ENCODE results near the gene TPP1.
A peak's percentile ranks its signal among the peaks of the same experiment; 100 is the strongest.

The TPP1 gene

DNA sequence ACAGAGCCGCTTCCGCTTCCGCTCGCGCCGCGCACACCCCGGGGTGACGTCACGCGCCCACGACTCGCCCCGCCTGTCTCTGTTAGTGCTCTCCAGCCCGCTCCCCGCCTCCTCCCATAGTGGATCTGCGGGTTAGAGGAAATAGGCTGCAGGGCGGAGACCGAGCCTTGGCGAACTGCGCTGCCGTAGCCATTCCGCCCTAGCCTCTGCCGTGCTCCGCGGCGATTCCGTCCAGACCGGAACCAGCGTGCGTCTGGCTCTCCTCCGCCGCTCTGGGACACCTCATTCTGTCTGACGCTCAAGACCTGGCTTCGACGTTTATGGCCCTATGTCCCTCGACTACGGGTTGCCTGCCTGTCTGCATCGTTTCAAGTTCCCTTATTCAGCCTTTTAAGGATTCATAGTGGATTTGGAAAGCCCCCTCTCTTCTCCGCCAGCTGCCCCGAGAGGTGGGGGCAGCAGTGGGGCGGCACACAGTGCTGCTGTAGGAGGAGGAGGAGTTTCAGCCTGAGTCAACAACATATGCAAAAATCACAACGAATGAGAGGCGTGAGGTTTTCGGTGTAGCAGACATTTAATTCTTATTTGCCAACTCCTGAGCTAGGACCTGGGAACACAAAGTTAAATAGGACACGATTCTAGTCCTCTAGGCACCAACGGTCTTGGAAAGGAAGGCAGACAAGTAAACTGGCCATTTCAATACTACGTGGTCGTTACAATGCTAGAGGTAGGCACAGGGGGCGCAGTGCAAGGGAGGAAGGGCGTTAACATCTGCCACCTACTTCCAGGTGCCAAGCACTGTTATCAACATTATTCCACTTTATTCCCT lies 6.8 kb downstream of the TPP1 start, which contains the start of gene TAF10:
TAF10 (minus strand) TSS at position 4 of the 829 bp plus-strand sequence. CDS start 27 bp downstream, outside the sequence.
- peak; percentile 31 to 97 (median 90) for DNase-seq

DNA sequence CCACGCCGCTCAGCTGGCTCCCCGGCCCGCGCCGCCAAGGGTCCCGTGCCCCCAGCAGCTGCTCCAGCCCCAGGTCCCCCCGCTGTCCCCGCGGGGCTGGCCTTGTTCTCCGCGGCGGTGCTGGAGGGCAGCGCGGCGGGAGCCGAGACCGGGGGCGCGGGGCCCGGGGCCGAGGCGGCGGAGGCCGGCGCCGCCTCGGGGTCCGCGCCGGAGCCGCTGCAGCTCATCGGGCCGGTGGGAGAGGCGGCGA lies 7.3 kb downstream of the TPP1 start:
- peak in 3 of 51 donors; percentile 46 to 62 (median 58) for DNase-seq

GRCh38 chr11:6611092-6611962 lies 7.9 kb downstream of the TPP1 start:
- DNase-seq = peak in 18 of 51 donors; percentile 12 to 68 (median 52)

GRCh38 chr11:6610591-6610990 lies 8.6 kb downstream of the TPP1 start:
- no peak for DNase-seq

- no peak for DNase-seq
Observed at GRCh38 chr11:6609502-6610015, 9.7 kb downstream of the TPP1 start.

- no peak for DNase-seq
Observed at GRCh38 chr11:6608726-6609501, 10.3 kb downstream of the TPP1 start.

GRCh38 chr11:6608011-6608410 lies 11.2 kb downstream of the TPP1 start:
- DNase-seq = no peak

DNA sequence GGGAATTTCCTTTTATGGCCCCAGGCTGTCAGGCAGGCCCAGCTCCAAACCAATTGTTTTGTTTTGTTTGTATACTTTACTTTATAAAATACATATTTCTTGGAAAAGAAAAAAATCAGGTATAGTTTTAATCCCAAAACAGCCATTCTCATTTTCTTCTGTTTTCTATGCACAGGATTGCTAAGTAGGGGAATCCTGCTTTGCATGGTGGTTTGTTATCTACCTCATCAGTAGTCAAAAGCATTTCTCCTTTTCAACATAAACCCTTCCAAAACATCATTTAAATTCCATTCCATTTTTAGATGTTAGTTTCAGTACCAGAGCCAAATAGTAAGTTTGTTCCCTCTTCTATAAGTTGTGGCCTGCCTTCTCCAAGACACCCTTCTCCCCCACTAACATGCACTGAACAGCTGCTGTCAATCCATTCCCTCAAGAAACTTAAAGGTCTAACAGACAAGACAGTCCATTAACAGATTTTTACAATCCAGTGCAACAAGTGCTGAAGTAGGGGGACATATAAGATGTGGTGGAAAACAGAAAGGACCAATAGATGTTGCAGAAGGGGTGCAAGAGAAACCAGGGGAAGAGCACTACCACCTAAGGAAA lies 11.9 kb downstream of the TPP1 start:
- no peak for DNase-seq

- peak in 45 of 51 donors; percentile 16 to 85 (median 70) for DNase-seq
Observed at GRCh38 chr11:6606471-6607189, 12.6 kb downstream of the TPP1 start.

GRCh38 chr11:6604790-6605189 lies 14.4 kb downstream of the TPP1 start:
- no peak for DNase-seq

DNA sequence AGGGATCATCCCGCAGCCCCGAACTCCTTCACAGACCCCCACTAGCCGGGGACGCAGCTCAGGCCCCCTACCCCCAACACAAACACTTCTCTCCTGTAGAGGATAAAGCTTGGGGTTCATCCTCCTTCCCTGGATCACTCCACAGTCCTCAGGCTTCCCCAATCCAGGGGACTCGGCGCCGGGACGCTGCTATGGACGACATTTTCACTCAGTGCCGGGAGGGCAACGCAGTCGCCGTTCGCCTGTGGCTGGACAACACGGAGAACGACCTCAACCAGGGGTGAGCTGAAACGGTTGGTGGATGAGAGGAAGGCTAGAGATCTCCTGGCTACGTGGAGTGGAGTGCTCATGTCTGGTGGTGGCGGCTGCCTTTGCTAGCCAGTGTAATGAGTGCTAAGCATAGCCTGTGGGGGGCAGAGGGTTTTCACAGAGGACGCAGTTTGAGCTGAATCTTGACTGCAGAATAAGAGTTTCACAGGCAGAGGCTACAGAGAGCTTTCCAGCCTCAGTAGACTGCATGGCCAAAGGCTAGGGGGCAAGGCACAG lies 15.1 kb downstream of the TPP1 start:
- peak in 33 of 51 donors; percentile 28 to 74 (median 53) for DNase-seq

GRCh38 chr11:6603287-6604080 lies 15.7 kb downstream of the TPP1 start, which contains the start of the genes ILK and RRP8:
Gene ILK (plus strand): TSS chr11:6603774. CDS start chr11:6604272, 498 bp downstream.
Gene RRP8 (minus strand): TSS chr11:6603616. CDS start chr11:6603502, 114 bp downstream.
- peak; percentile 47 to 94 (median 84) for DNase-seq

- DNase-seq = no peak
Observed at GRCh38 chr11:6602096-6602940, 16.9 kb downstream of the TPP1 start.

DNA sequence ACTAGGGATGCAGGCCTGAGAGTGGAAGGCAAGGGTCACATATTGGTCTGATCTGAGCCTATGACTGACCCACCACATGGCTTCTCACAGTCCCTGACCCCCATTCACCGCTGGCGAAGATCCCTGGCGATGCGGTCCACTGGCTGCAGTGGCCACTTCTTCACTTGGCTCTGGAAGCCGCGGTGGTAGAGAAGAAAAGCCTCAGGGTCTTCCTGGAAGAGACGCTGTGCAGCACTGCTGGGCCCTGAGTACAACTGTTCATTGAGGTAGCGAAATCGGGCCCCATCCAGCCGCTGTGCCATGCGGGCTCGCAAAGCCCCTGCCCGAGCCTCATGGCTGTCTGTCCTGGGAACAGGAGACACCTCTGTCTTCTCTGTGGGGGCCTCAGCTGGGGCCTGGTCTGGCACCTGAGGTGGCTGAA lies 18.2 kb downstream of the TPP1 start:
- DNase-seq = no peak

DNA sequence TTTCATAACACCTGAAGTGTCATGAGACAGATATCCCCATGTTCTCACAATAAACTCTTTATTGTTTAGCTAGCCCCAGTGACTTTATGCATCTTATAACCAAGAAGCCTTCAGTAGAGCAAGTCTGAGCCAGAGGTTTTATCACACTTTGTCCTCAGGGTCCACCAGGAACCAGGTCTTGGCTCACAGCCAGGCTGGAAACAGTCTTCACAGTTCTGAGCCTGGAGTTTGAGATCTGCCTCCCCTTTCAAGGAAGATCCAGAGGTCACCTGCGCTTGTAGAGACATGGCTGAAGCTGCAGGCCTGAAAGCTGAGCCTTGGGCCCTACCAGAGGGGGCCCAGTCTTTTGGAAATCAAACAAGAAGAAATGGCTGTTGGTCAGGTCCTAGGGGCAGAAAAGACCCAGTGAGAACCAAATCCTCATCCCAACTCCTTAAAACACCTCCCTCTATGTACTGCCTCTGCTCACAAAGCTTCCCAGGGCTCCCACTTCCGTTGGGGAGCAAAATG lies 19.3 kb downstream of the TPP1 start:
- no peak for DNase-seq

- no peak for DNase-seq
Observed at GRCh38 chr11:6599449-6599848, 19.8 kb downstream of the TPP1 start.

DNA sequence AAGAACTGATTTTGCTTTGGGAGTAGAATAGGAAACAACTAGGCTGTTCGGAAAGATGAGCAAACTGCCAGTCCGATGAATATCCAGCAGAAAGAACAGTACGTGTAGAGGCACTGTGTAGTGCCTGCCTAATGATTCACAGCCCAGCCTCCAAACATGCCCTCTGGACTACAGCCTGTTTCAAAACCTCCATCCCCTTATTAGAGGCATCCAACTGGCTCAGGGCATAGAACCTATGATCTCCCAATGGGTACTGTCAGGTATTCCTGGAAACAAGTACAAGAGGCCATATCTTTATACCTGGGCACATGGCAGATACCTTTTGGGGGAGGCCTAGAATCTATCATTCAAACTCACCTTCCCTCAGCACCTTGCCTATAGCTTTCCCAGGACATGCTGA lies 20.7 kb downstream of the TPP1 start:
- DNase-seq = no peak

Measured in hypothalamus (tissue), 51 donors.